Trophoblast cell (in vitro differentiated cells and primary cell): ENCODE measurements around the gene ZC3H12D.

Experiments
- DNase-seq, 2 donors: peaks; one replicate each; pipeline ENCODE4 v3.0.0-alpha.2; 2016
- H2AFZ ChIP-seq: 2 replicates; pipeline ENCODE4 v1.6.1; 2013; ENCODE audit warnings: low read length, moderate library complexity, mild to moderate bottlenecking; ENCODE audit not compliant: insufficient read depth, poor library complexity
- H2AK5ac ChIP-seq: 2 replicates; pipeline ENCODE4 v1.6.1; 2013; ENCODE audit warnings: mild to moderate bottlenecking, low read length
- H2BK120ac ChIP-seq: 2 replicates; pipeline ENCODE4 v1.6.1; 2013; ENCODE audit warnings: low read length, mild to moderate bottlenecking, moderate library complexity; ENCODE audit not compliant: insufficient read depth, poor library complexity
- H2BK12ac ChIP-seq: 2 replicates; pipeline ENCODE4 v1.6.1; 2013; ENCODE audit warnings: mild to moderate bottlenecking, low read length, moderate library complexity
- H2BK5ac ChIP-seq: 2 replicates; pipeline ENCODE4 v1.6.1; 2013; ENCODE audit warnings: low read length, low read depth, moderate library complexity, mild to moderate bottlenecking; ENCODE audit not compliant: poor library complexity
- H3K14ac ChIP-seq: 2 replicates; pipeline ENCODE4 v1.6.1; 2013; ENCODE audit warnings: mild to moderate bottlenecking, low read length
- H3K18ac ChIP-seq: 2 replicates; pipeline ENCODE4 v1.6.1; 2013; ENCODE audit warnings: mild to moderate bottlenecking, low read length
- H3K23ac ChIP-seq: 2 replicates; pipeline ENCODE4 v1.6.1; 2013; ENCODE audit warnings: low read length
- H3K27ac ChIP-seq: 2 replicates; pipeline ENCODE4 v1.5.1; 2013; ENCODE audit warnings: low read depth, mild to moderate bottlenecking, inconsistent platforms, low read length, moderate library complexity
- H3K27me3 ChIP-seq: 2 replicates; pipeline ENCODE4 v1.6.1; 2013; ENCODE audit warnings: inconsistent platforms, mild to moderate bottlenecking, low read length, moderate library complexity; ENCODE audit not compliant: insufficient read depth
- H3K36me3 ChIP-seq, 2 experiments: 1 replicate in 1 of 2; 2 replicates in 1 of 2; pipeline ENCODE4 v1.6.1; 2013; ENCODE audit warnings: low read length in 2 of 2, mild to moderate bottlenecking in 2 of 2, moderate library complexity in 1 of 2; ENCODE audit not compliant: insufficient read depth in 2 of 2, control insufficient read depth in 1 of 2
- H3K4ac ChIP-seq: 2 replicates; pipeline ENCODE4 v1.6.1; 2013; ENCODE audit warnings: low read depth, mild to moderate bottlenecking, low read length, moderate library complexity
- H3K4me1 ChIP-seq, 2 experiments: 1 replicate in 1 of 2; 2 replicates in 1 of 2; pipeline ENCODE4 v1.6.1; 2013; ENCODE audit warnings: low read length in 2 of 2, mild to moderate bottlenecking in 2 of 2, moderate library complexity in 1 of 2; ENCODE audit not compliant: insufficient read depth in 2 of 2, control insufficient read depth in 1 of 2
- H3K4me2 ChIP-seq: 2 replicates; pipeline ENCODE4 v1.6.1; 2013; ENCODE audit warnings: inconsistent platforms, mild to moderate bottlenecking, low read length, moderate library complexity
- H3K4me3 ChIP-seq: 2 replicates; pipeline ENCODE4 v1.5.1; 2013; ENCODE audit warnings: mild to moderate bottlenecking, low read depth, low read length, inconsistent platforms
- H3K79me1 ChIP-seq: one replicate; pipeline ENCODE4 v1.6.1; 2013; ENCODE audit warnings: low read length
- H3K79me2 ChIP-seq: 2 replicates; pipeline ENCODE4 v1.6.1; 2013; ENCODE audit warnings: low read length, mild to moderate bottlenecking; ENCODE audit not compliant: control insufficient read depth, insufficient read depth, poor library complexity
- H3K9ac ChIP-seq: 2 replicates; pipeline ENCODE4 v1.6.1; 2013; ENCODE audit warnings: mild to moderate bottlenecking, low read length
- H3K9me3 ChIP-seq: 2 replicates; pipeline ENCODE4 v1.6.1; 2013; ENCODE audit warnings: low read depth, mild to moderate bottlenecking, control low read depth, inconsistent platforms, low read length; ENCODE audit not compliant: insufficient read depth
- H4K12ac ChIP-seq: 2 replicates; pipeline ENCODE4 v1.6.1; 2013; ENCODE audit warnings: low read depth, mild to moderate bottlenecking, low read length, moderate library complexity
- H4K8ac ChIP-seq: 2 replicates; pipeline ENCODE4 v1.6.1; 2013; ENCODE audit warnings: low read depth, mild to moderate bottlenecking, low read length, moderate library complexity
- H4K91ac ChIP-seq: one replicate; pipeline ENCODE4 v1.6.1; 2013; ENCODE audit warnings: low read depth, mild to moderate bottlenecking, low read length, moderate library complexity
- WGBS: extraction: QIAGEN DNeasy Blood & Tissue Kit; methylation state at CpG from one replicate; pipeline ENCODE4 v1.1.7; 2013; ENCODE audit warnings: missing lambda C conversion rate; ENCODE audit not compliant: insufficient read length, insufficient coverage; ENCODE audit errors: extremely low coverage; 5-methylcytosine and 5-hydroxymethylcytosine counted together

Gene ZC3H12D

GRCh38 chr6:149429427-149430360 is 55.1 kb downstream of the ZC3H12D start:
- Histone ChIP-seq H3K4me2 (no peak overlapping the region), H4K12ac (no peak overlapping the region), H3K14ac (no peak overlapping the region), H2BK12ac (no peak overlapping the region), H2BK5ac (no peak overlapping the region), H3K9ac (no peak overlapping the region), H2AFZ (no peak overlapping the region), H3K4me1 (peaks cover 0 to 2% of the 10 kb centered on the region in 2 experiments), H2AK5ac (no peak overlapping the region), H2BK120ac (no peak overlapping the region), H3K4ac (no peak overlapping the region), H3K27ac (no peak overlapping the region), H3K9me3 (no peaks in the 10 kb centered on the region), H3K23ac (no peak overlapping the region), H3K18ac (no peak overlapping the region), H3K27me3 (no peaks in the 10 kb centered on the region), H4K91ac (no peak overlapping the region), H3K36me3 (no peaks in the 10 kb centered on the region), H4K8ac (no peak overlapping the region), H3K79me2 (no peaks in the 10 kb centered on the region), H3K79me1 (no peaks in the 10 kb centered on the region), H3K4me3 (no peak overlapping the region)
- no CpG with 5 or more reads among the region's 26 CpGs for WGBS
- DNase-seq: no peak

GRCh38 chr6:149428606-149429005 is 56.2 kb downstream of the ZC3H12D start:
- H3K4me3 ChIP-seq: no peak overlapping the region
- H4K91ac ChIP-seq: no peak overlapping the region
- H4K12ac ChIP-seq: no peak overlapping the region
- no peaks in the 10 kb centered on the region for H3K9me3 ChIP-seq
- no peak overlapping the region for H3K14ac ChIP-seq
- no peaks in the 10 kb centered on the region for H3K36me3 ChIP-seq
- H3K4me2 ChIP-seq: no peak overlapping the region
- no peak overlapping the region for H4K8ac ChIP-seq
- no peak overlapping the region for H3K27ac ChIP-seq
- H2BK120ac ChIP-seq: no peak overlapping the region
- H3K79me2 ChIP-seq: no peaks in the 10 kb centered on the region
- H3K4me1 ChIP-seq: peaks cover 0 to 2% of the 10 kb centered on the region in 2 experiments
- no peak overlapping the region for H2AK5ac ChIP-seq
- H3K4ac ChIP-seq: no peak overlapping the region
- no peaks in the 10 kb centered on the region for H3K27me3 ChIP-seq
- no peaks in the 10 kb centered on the region for H3K79me1 ChIP-seq
- no peak overlapping the region for H3K23ac ChIP-seq
- H2BK12ac ChIP-seq: no peak overlapping the region
- WGBS: no CpG with 5 or more reads among the region's 4 CpGs
- no peak for DNase-seq
- H3K18ac ChIP-seq: no peak overlapping the region
- H2AFZ ChIP-seq: no peak overlapping the region
- no peak overlapping the region for H2BK5ac ChIP-seq
- H3K9ac ChIP-seq: no peak overlapping the region

GRCh38 chr6:149425754-149426153 is 59.1 kb downstream of the ZC3H12D start:
- Histone ChIP-seq H3K18ac (no peak overlapping the region), H3K4me2 (no peak overlapping the region), H3K79me1 (no peaks in the 10 kb centered on the region), H2AFZ (no peak overlapping the region), H2BK12ac (no peak overlapping the region), H3K4ac (no peak overlapping the region), H4K8ac (no peak overlapping the region), H4K91ac (no peak overlapping the region), H3K27ac (no peak overlapping the region), H2AK5ac (no peak overlapping the region), H3K79me2 (no peaks in the 10 kb centered on the region), H4K12ac (no peak overlapping the region), H3K27me3 (no peaks in the 10 kb centered on the region), H3K9me3 (no peaks in the 10 kb centered on the region), H3K36me3 (no peaks in the 10 kb centered on the region), H3K14ac (no peak overlapping the region), H2BK120ac (no peak overlapping the region), H3K4me3 (no peak overlapping the region), H3K4me1 (no peaks in the 10 kb centered on the region), H2BK5ac (no peak overlapping the region), H3K9ac (no peak overlapping the region), H3K23ac (no peak overlapping the region)
- no CpG with 5 or more reads among the region's 5 CpGs for WGBS
- no peak for DNase-seq

- Histone ChIP-seq H4K8ac (no peak overlapping the region), H2BK120ac (no peak overlapping the region), H3K23ac (no peak overlapping the region), H2AFZ (no peak overlapping the region), H3K36me3 (no peaks in the 10 kb centered on the region), H3K27me3 (no peaks in the 10 kb centered on the region), H3K4me3 (peak overlapping the region; percentile 24), H3K79me2 (no peaks in the 10 kb centered on the region), H4K12ac (no peak overlapping the region), H3K9me3 (no peaks in the 10 kb centered on the region), H3K4me1 (no peaks in the 10 kb centered on the region), H3K18ac (no peak overlapping the region), H2AK5ac (no peak overlapping the region), H2BK5ac (no peak overlapping the region), H2BK12ac (no peak overlapping the region), H3K4me2 (no peak overlapping the region), H3K14ac (no peak overlapping the region), H3K27ac (no peak overlapping the region), H3K4ac (no peak overlapping the region), H4K91ac (no peak overlapping the region), H3K9ac (no peak overlapping the region), H3K79me1 (no peaks in the 10 kb centered on the region)
- DNase-seq: no peak
- no CpG with 5 or more reads among the region's 8 CpGs for WGBS
These were observed 59.6 kb downstream of the ZC3H12D start for GRCh38 chr6:149425224-149425623.
